Natural killer cell (primary cell): ENCODE measurements around the gene GGT5. TPM values are rescaled to one million over a fixed set of nuclear protein-coding genes. Genes with fewer than 3 reads are reported as not detected.
A peak's percentile ranks its signal among the peaks of the same experiment; 100 is the strongest.

Experiments used
- ATAC-seq, 3 donors: fragments of 150-1000 bp in 2 of 3; fragments of 200-7000 bp in 1 of 3; cut with Tn5 transposase; 1 replicate in 1 of 3; 2 replicates in 2 of 3; pipeline ENCODE4 v1.10.0; 2021; ENCODE audit warnings: mild to moderate bottlenecking in 2 of 3, moderate library complexity in 2 of 3
- DNase-seq, 2 donors: peaks; one replicate each; pipeline versions ENCODE4 v3.0.0 to v3.0.0-alpha.2; 2013 to 2021; ENCODE audit warnings: mixed read lengths in 1 of 2
- H3K27ac ChIP-seq: one replicate; pipeline ENCODE4 v1.5.1; 2013; ENCODE audit warnings: mild to moderate bottlenecking, low read length
- H3K27me3 ChIP-seq: one replicate; pipeline ENCODE4 v1.6.1; 2013; ENCODE audit warnings: low read length; ENCODE audit not compliant: control insufficient read depth, insufficient read depth
- H3K36me3 ChIP-seq: one replicate; pipeline ENCODE4 v1.6.1; 2013; ENCODE audit warnings: low read length; ENCODE audit not compliant: control insufficient read depth, insufficient read depth
- H3K4me1 ChIP-seq: one replicate; pipeline ENCODE4 v1.6.1; 2013; ENCODE audit warnings: low read length; ENCODE audit not compliant: control insufficient read depth, insufficient read depth
- H3K4me3 ChIP-seq: one replicate; pipeline ENCODE4 v1.5.1; 2013; ENCODE audit warnings: low read length
- H3K9me3 ChIP-seq: one replicate; pipeline ENCODE4 v1.6.1; 2013; ENCODE audit warnings: low read length; ENCODE audit not compliant: control insufficient read depth, insufficient read depth
- H3K27ac Mint-ChIP-seq, 2 donors: one replicate each; pipeline ENCODE4 v1.8.0; 2022; ENCODE audit warnings: mild to moderate bottlenecking in 2 of 2, mixed read lengths in 2 of 2, moderate library complexity in 1 of 2
- H3K27me3 Mint-ChIP-seq, 2 donors: one replicate each; pipeline ENCODE4 v1.8.0; 2022; ENCODE audit warnings: low read depth in 2 of 2, mixed read lengths in 2 of 2
- H3K36me3 Mint-ChIP-seq: one replicate; pipeline ENCODE4 v1.8.0; 2022; ENCODE audit warnings: mixed read lengths
- H3K4me1 Mint-ChIP-seq, 2 donors: one replicate each; pipeline ENCODE4 v1.8.0; 2022; ENCODE audit warnings: mixed read lengths in 2 of 2
- H3K4me3 Mint-ChIP-seq: one replicate; pipeline ENCODE4 v1.8.0; 2022; ENCODE audit warnings: mild to moderate bottlenecking, moderate library complexity, mixed read lengths
- H3K9me3 Mint-ChIP-seq, 2 donors: one replicate each; pipeline ENCODE4 v1.8.0; 2022; ENCODE audit warnings: mixed read lengths in 2 of 2
- CTCF ChIP-seq: fragments of 200-600 bp; IDR thresholded peaks from one replicate; pipeline ENCODE4 v1.8.0; 2022; ENCODE audit warnings: antibody characterized with exemption
- WGBS: methylation state at CpG from one replicate; pipeline ENCODE4 v1.1.7; 2013; ENCODE audit warnings: missing lambda C conversion rate; ENCODE audit not compliant: insufficient coverage; 5-methylcytosine and 5-hydroxymethylcytosine counted together
- intact Hi-C: fragments of 100-400 bp; cut with micrococcal nuclease; formaldehyde crosslinking; loops from one replicate; pipeline ENCODE4 v1.14.2; 2022
- total RNA-seq, 4 donors: library from RNA; stranded (reverse); fragments of 120-200 nt in 1 of 4; gene quantifications; one replicate each; pipeline versions ENCODE4 v1.2.3 to v1.2.4, GENCODE V29; 2013 to 2022

The GGT5 gene
- total RNA-seq, 3 donors from 2014 or later (not counting 1 experiment from before 2014, with no cell fraction given): not detected

GRCh38 chr22:24209687-24210086, 35.2 kb downstream of the GGT5 start:
- H3K9me3 ChIP-seq: no peaks in the 10 kb centered on the region
- no peak for TF ChIP-seq CTCF
- Mint-ChIP-seq H3K9me3 (no peaks in the 10 kb centered on the region), H3K27ac (no peak overlapping the region), H3K27me3 (peaks cover 0 to 3% of the 10 kb centered on the region in 2 donors), H3K4me3 (no peak overlapping the region), H3K4me1 (peaks cover 0 to 11% of the 10 kb centered on the region in 2 donors), H3K36me3 (no peaks in the 10 kb centered on the region)
- no peak overlapping the region for H3K27ac ChIP-seq
- intact Hi-C loops: no loop called here
- no peak for DNase-seq
- H3K4me3 ChIP-seq: no peak overlapping the region
- H3K4me1 ChIP-seq: peaks cover 6% of the 10 kb centered on the region
- no peaks in the 10 kb centered on the region for H3K36me3 ChIP-seq
- no peak for ATAC-seq
- 93% methylated on average over 2 of the region's 4 CpGs for WGBS
- no peaks in the 10 kb centered on the region for H3K27me3 ChIP-seq

- DNase-seq (no peak), ATAC-seq (no peak)
- intact Hi-C loops: no loop called here
- Histone ChIP-seq H3K27ac (no peak overlapping the region), H3K27me3 (no peaks in the 10 kb centered on the region), H3K36me3 (no peaks in the 10 kb centered on the region), H3K4me1 (peaks cover 6% of the 10 kb centered on the region), H3K4me3 (no peak overlapping the region), H3K9me3 (no peaks in the 10 kb centered on the region)
- peaks cover 0 to 3% of the 10 kb centered on the region in 2 donors for H3K27me3 Mint-ChIP-seq
- no peak overlapping the region for H3K4me3 Mint-ChIP-seq
- peaks cover 0 to 11% of the 10 kb centered on the region in 2 donors for H3K4me1 Mint-ChIP-seq
- H3K9me3 Mint-ChIP-seq: no peaks in the 10 kb centered on the region
- WGBS: 87% methylated on average over 3 of the region's 3 CpGs
- H3K27ac Mint-ChIP-seq: no peak overlapping the region
- TF ChIP-seq CTCF: no peak
- H3K36me3 Mint-ChIP-seq: no peaks in the 10 kb centered on the region
Measured at GRCh38 chr22:24209016-24209415, 35.9 kb downstream of the GGT5 start.

- Histone ChIP-seq H3K4me3 (no peak overlapping the region), H3K27me3 (no peaks in the 10 kb centered on the region), H3K9me3 (no peaks in the 10 kb centered on the region), H3K4me1 (peaks cover 6% of the 10 kb centered on the region), H3K36me3 (no peaks in the 10 kb centered on the region), H3K27ac (no peak overlapping the region)
- H3K4me1 Mint-ChIP-seq: peaks cover 0 to 11% of the 10 kb centered on the region in 2 donors
- H3K9me3 Mint-ChIP-seq: no peaks in the 10 kb centered on the region
- ATAC-seq (peak in 1 of 3 donors; percentile 49), DNase-seq (no peak)
- H3K4me3 Mint-ChIP-seq: no peak overlapping the region
- no peak for TF ChIP-seq CTCF
- WGBS: 6% methylated on average over 2 of the region's 2 CpGs
- no peaks in the 10 kb centered on the region for H3K36me3 Mint-ChIP-seq
- intact Hi-C loops: no loop called here
- H3K27me3 Mint-ChIP-seq: peaks cover 0 to 3% of the 10 kb centered on the region in 2 donors
- no peak overlapping the region for H3K27ac Mint-ChIP-seq
Measured at GRCh38 chr22:24208012-24208749, 36.7 kb downstream of the GGT5 start.
